ENCODE data around the gene DBT. TPM values are rescaled to one million over a fixed set of nuclear protein-coding genes. Genes with fewer than 3 reads are reported as not detected.
"Not testable (repeated sequence)": the region's sequence is repeated elsewhere in the genome, so short reads cannot be mapped to it uniquely, and the experiment has no call there.

Gene DBT
- 6.8 TPM for polyA plus RNA-seq (2013, experiment 1 of 2; ENCODE audit: insufficient read length)
- 7.6 TPM for polyA plus RNA-seq (2013, experiment 2 of 2; ENCODE audit: insufficient read length)

DNA sequence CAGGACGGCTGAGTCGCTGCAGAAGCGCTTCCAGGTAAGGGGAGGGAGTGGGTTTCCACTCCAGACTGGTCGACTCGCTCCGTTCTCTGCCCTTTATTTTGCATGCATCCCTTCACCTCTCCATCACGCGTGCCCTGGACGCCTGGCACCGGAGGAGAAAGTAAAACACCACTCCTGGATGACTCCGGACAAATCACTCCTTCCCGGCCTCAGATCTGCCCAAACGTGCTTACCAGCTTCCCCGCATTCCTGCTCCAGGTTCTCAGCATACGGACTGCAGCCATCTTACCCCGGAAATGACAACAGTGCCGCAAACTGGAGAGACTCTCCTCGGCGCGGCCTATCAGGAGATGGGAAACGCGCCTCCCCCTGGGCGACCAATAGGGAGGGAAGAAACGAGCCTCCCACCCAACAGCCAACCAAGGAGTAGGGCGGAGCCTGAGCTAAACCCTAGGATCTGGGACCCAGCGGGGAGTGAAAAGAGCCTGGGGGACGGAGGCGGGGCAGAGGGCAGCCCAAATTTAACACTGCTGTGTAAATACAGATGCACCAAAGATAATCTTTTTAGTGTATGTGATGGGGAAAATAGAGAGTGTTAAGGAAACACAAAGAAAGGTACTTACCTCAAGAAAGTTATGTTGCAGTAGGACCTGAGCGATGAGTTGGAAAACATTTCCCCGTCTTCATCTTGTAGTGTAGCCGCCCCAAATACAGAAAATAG is at the start of gene DBT:
Gene DBT (minus strand): TSS at position 298 of the 721 bp plus-strand sequence. CDS start 14 bp downstream, at position 284.
- DNase-seq, result peak; percentile 94

DNA sequence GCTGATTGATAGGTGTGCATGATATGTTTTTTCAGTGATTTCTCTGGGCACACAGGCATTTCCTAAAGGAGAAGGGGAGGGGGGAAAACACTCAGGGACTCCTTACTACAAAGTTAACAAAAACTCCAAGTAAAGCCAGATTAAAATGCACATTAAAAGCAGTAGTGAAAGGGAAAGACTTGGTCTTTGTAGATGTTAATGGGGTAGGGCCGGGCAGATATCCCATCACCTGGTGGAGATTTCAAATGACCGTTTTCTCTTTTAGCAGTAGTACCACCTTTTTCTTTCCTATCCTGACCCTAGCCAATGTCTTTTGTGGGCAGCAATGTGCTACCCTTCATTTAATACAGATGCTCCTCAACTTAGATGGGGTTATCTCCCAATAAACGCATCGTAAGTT is 48.9 kb upstream of the DBT start:
- no peak for DNase-seq

DNA sequence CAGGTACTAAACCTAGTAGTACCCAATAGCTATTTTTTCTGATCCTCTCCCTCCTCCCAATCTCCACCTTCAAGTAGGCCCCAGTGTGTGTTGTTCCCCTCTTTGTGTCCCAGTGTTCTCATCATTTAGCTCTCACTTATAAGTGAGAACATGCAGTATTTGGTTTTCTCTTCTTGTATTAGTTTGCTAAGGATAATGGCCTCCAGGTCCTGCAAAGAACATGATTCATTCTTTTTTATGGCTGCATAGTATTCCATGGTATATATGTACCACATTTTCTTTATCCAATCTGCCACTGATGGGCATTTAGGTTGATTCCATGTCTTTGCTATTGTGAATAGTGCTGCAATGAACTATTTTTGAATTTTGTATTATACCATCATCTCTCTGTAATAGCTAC is 47.4 kb upstream of the DBT start:
- not testable (repeated sequence) for DNase-seq

DNA sequence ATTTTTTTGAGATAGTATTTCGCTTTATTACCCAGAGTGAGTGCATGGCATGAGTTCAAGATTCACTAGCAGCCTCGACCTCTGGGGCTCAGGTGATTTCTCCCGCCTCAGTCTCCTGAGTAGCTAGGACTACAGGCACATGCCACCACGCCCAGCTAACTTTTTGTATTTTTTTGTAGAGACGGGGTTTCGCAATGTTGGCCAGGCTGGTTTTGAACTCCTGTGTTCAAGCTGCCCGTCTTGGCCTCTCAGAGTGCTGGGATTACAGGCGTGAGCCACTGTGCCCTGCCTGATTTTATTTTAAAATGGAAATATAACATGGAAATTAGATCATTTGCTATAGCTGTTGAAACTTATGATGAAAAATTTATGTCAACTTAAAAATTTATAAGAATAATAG is 46.5 kb upstream of the DBT start:
- DNase-seq, result no peak

DNA sequence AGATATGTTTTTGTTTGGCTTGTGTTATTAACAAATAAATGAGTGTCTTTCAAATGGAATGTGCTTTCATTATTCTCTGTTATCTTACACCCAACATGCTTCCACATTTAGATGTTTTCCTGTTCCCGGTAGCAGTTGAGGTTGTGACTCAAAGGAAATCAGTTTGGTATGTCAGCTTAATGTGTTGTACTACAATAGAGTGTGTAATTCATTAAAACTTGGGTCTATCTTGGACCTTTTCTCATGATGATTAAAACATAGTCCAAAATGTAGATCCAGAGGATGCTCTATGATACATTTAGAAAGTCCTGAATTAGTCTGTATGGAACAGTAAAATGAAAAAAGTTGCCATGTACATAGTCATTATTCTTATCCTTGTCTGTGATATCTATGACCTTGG is 43.1 kb upstream of the DBT start:
- DNase-seq, result no peak

DNA sequence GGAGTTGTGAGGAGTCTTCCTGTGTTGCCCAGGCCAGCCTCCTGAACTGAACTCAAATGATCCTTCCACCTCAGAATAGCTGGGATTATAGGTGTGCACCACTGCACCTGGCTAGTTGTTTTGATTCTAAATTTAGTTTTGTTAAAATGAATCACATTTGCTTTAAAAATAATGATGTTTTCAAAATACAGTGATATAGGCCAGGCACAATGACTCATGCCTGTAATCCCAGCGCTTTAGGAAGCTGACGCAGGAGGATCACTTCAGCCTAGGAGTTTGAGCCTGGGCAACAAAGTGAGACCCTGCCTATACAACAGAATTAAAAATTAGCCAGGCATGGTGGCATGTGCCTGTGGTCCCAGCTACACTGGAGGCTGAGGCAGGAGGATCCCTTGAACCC is 40.7 kb upstream of the DBT start:
- no peak for DNase-seq

DNA sequence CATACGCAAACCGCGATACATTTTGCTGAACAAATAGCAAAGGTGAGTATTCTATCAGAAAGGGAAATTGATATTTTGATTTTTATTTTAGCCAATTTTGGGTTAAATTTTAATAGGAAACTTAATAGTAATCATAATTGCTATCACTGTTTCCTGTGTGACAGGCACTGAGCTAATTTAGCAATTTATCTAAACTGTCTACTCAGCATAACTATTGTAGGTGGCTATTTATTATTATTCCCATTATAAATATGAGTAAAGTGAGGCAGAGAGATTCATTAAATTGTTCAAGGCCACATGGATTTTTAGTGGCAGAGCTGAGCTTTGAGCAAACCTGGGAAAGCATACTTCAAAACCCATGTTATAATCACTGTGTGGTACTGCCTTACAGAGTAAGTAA is 37.5 kb upstream of the DBT start:
- DNase-seq, result no peak

DNA sequence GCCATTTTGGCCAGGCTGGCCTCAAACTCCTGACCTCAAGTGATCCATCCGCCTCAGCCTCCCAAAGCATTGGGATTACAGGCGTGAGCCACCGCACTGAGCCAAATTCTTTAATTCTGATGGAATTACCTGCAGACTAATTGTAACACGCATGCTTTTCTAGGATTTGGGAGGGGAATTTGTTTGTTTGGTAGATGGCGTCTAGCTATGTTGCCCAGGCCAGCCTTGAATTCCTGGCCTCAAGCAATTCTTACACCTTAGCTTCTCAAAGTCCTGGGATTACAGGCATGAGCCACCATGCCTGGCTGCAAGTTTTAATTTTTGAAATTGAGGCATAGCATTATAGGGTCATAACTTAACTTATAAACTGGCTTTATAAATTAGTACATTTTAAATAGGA is 35.0 kb upstream of the DBT start:
- no peak for DNase-seq

DNA sequence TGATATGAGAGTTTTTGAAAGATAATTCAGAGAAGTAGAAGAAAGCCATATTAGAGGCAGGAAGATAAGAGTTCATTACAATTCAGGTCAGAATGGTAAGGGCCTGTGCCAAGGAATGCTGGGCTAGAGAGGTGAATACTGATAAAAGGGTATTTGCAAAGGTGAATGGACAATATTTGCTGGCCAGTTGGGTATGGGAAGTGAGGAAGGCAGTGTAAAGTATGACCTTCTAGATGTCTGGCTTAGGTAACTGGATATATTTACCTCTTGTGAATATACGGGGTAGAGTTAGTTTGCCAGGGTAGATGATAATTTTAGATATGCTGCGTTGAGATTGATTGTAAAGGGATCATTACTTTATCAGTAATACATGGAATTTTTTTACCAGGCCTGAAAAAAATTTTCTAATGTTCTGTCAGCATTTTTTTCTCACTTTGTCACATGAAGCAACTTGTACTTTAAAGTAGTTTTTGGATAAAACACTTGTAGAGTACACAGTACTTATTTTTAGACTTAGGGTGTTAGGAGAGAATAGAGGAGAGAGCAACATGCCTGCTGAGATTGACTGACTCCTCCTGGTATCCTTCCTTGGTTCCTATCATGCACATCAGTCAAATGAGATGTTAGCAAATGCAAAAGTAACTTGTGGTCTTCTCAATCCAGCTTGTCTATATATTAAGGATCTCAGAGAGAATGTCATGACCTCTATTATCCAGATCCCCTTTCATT is 30.5 kb upstream of the DBT start:
- DNase-seq, result no peak

DNA sequence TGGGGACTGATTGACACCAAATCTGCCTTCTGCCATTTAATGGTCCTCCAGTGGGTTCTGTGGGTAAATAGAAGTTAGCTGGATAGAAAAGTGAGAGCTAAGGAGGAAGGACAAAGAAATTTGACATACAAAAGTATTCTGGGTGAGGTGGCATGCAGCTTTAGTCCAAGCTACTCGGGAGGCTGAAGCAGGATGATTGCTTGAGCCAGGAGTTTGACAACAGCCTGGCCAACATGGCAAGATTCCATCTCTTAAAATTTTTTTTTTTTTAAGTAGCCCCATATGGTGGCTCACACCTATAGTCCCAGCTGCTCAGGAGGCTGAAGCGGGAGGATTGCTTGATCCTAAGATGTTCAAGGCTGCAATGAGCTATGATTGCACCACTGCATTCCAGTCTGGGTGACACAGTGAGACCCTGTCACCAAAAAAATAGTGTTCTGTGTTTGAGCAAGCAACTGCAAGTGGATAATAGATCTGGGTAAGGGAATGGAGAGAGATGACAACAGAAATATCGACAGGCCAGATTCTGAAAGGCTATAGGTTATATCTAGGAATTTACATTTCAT is 29.8 kb upstream of the DBT start:
- no peak for DNase-seq

DNA sequence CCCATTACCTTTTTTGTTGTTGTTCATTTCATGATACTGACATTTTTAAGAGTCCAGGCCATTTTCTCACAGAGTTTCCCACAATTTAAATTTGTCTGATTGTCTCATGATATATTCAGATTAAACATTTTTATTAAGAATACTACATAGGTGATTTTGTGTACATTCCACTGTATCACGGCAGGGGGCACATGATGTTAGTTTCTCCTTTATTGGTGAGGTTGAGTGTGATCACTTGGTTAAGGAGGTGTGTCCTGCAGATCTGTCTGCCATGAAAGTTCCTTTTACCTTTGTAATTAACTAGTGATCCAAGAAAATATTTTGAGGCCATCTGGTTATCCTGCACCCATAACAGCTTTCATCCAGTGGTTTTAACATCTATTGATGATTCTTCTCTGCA is 28.2 kb upstream of the DBT start:
- DNase-seq, result no peak

DNA sequence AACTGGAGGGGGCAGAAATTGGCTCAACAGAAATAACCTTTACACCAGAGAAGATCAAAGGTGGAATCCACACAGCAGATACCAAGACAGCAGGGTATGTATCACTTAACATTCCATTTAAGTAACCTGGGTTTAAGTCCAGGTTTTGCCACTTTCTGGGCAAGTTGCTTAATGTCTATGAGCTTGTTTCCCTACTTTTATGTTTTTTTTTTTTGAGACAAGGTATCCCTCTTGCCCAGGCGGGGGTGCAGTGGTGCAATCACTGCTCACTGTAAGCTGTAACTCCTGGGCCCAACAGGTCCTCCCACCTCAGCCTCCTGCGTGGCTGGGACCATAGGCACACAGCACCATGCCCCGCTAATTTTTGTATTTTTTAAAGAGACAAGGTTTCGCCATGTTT is 18.6 kb upstream of the DBT start:
- DNase-seq, result no peak

DNA sequence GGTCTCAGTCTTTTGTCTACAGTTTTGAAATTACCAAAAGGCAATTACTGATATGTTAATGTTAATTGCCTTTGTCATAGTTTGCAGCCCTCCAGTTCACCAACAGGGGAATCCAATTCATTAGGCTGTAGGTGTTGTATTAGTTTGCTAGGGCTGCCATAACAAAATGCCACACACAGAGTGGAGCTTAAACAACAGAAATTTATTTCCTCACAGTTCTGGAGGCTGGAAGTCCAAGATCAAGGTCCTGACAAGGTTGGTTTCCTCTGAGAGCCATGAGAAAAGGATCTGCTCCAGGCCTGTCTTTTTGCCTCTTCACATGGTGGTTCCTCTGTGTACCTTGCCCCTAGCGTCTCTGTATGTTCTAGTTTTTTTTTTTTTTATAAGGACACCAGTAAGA is 17.6 kb upstream of the DBT start:
- DNase-seq, result no peak

DNA sequence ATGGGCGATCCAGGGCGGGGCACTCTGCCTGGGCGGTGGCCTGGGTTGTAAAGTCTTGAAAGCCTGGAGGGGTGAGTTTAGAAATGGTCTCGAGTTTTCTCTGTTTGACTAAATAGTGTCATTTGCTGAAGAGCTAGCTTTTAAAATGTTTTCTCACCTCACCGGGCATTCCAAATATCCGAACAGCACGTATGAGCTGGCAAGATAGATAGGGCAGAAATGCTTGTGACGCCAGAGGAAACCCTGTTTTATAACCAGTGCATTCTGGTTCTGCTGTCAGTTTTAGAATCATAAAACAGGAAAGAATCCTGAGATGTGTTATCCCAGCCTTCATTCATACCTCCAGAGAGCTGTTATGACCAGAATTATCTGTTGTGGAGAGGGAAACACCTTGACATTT is 17.1 kb upstream of the DBT start:
- no peak for DNase-seq

DNA sequence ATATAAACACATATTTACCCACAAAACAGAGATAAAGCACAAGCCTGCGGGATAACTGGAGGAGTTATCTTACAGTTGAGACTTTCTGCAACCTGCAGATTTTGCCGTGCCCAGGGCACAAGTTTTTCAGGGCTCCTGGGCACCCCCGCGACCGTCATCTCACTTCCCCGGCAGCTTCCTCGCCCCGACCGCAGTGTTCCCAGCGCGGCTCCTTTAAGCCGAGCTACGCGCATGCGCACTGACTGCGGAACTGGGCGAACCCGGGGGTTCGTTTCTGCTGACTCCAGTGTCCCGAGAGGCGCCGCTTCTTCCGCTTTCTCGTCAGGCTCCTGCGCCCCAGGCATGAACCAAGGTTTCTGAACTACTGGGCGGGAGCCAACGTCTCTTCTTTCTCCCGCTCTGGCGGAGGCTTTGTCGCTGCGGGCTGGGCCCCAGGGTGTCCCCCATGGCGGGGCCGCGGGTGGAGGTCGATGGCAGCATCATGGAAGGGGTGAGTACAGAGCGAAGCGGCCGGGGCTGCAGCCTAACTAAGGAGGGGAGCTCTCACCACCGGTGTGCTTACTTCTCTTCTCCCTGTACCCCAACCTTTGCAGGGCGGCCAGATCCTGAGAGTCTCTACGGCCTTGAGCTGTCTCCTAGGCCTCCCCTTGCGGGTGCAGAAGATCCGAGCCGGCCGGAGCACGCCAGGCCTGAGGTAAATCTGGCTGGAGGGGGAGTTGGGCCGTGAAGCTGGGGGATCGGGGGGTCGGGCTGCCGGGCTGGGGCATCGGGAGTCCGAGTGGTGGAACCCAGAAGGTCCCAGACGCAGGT is 16.5 kb upstream of the DBT start, which contains the start of gene RTCA:
Gene RTCA (plus strand): TSS at position 286 of the 810 bp plus-strand sequence. CDS start 160 bp downstream, at position 446.
- DNase-seq, result peak; percentile 95

DNA sequence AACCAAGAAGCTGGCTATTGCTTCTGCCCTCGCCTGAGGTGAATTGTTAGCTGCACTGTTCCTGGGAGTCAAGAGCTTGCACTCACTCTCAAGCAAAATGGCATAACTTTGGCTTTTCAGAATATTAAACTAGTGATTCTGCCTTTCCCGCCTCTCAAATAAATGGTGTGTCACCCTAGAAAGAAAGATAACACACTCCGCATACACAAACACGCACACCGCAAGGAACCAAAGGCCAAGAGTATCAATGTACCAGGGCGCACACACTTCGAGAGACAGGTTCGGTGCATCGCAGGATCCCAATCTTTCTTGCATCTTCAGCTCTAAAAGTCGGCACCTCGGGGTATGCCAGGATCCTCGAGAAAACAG is 15.9 kb upstream of the DBT start:
- DNase-seq, result peak; percentile 17

DNA sequence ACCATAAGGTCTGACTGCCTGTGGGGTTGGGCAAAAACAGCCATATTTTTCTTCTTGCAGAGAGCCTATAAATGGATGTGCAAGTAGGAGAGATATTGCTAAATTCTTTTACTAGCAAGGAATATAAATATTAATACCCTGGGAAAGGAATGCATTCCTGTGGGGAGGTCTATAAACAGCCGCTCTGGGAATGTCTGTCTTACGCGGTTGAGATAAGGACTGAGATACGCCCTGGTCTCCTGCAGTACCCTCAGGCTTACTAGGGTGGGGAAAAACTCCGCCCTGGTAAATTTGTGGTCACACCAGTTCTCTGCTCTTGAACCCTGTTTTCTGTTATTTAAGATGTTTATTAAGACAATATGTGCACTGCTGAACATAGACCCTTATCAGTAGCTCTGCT is 14.4 kb upstream of the DBT start:
- DNase-seq, result not testable (repeated sequence)

DNA sequence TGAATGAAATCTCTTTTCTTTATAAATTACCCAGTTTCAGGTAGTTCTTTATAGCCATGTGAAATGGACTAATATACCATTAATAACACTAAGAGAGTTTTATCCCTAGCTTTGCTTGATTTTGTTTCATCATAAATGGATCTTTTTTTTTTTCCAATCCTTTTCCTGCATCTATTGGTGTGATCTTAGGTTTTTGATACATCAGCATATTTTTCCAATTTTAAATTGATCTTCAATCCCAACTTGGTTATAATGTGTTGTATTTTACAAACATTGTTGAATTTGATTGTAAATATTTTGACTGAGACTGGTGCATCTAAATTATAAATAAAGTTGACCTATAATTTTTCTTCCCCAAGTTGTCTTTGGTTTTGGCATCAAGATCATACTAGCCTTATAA is 12.1 kb upstream of the DBT start:
- no peak for DNase-seq

DNA sequence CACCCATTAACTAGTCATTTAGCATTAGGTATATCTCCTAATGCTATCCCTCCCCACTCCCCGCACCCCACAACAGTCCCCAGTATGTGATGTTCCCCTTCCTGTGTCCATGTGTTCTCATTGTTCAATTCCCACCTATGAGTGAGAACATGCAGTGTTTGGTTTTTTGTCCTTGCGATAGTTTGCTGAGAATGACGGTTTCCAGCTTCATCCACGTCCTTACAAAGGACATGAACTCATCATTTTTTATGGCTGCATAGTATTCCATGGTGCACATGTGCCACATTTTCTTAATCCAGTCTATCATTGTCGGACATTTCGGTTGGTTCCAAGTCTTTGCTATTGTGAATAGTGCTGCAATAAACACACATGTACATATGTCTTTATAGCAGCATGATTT is 8.8 kb upstream of the DBT start:
- DNase-seq, result not testable (repeated sequence)

DNA sequence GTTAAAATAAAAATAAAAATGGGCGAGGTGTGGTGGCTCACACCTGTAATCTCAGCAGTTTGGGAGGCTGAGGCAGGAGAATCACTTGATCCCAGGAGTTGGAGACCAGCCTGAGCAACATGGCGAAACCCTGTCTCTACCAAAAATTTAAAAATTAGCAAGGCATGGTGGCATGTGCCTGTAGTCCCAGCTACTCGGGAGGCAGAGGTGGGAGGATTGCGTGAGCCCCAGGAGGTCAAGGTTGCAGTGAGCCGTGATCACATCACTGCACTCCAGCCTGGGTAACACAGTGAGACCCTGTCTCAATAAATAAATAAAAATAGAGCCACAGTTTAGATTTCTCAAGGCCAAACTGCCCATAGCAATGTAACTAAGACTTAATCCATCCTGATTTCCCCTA is 6.6 kb upstream of the DBT start:
- not testable (repeated sequence) for DNase-seq

DNA sequence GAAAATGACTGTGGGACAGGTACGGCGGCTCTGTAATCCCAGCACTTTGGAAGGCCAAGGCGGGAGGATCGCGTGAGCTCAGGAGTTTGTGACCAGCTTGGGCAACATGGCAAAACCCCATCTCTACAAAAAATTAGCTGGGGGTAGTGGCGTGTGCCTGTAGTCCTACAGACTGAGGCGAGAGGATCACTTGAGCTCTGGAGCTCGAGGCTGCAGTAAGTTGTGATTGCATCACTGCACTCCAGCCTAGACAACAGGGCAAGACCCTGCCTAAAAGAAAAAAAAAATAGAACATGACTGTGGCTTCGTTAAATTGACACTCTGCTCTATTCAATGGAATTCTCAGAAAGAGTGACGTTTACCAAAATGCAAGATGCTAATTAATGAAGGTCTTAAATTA is 3.9 kb upstream of the DBT start:
- no peak for DNase-seq

DNA sequence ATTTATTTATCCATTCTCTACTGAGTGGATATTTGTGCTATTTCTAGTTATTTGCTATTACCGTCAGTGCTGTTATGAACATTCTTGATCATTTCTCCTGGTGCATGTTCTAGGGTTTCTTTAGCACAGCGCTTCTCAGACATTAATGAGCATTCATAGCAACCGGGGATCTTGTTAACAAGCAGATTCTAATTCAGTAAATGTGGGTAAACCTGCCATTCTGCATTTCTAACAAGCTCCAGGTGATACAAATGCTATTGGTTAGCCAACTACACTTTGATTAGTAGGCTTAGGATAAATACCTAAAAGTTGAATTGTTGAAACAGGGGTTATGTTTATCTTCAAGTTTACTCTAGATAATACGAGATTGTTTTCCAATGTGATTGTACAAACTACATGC is 3.3 kb upstream of the DBT start:
- DNase-seq, result no peak

DNA sequence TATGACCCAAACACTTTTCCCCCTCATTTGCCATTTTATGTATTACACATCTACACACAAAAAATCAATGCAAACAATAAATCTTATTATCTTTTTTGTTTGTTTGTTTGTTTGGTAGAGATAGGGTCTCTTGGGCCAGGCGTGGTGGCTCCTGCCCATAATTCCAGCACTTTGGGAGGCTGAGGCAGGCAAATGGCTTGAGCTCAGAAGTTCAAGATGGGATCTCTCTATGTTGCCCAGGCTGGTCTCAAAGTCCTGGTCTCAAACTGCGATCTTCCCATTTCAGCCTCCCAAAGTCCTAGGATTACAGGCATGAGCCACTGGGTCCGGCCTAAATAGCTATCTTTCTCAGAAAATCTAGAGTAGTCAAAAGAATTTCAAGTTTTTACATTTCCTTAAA is 1.2 kb upstream of the DBT start:
- DNase-seq, result no peak

Measured in fibroblast of skin of scalp (primary cell).